Measurements from ENCODE around the gene LRMDA.

GRCh38 chr10:76557366-76557765 is 1125.9 kb downstream of the LRMDA start:
- TF ChIP-seq CTCF (IDR thresholded peaks at IDR 0.05) (no peak), POLR2A (IDR thresholded peaks at IDR 0.05) (no peak)
